IMR-90 (cell line): ENCODE measurements around the gene ZNF705A.

ENCODE experiments used
- BHLHE40 ChIP-seq: fragments of 150-350 bp; IDR thresholded peaks from 2 replicates; pipeline ENCODE4 v1.6.1; 2016; ENCODE audit warnings: mild to moderate bottlenecking, low read depth, low read length
- CEBPB ChIP-seq: IDR thresholded peaks from 2 replicates; pipeline ENCODE4 v1.6.1; 2012; ENCODE audit warnings: low read depth, low read length, improper control_type of control experiment
- CHD1 ChIP-seq: IDR thresholded peaks from 2 replicates; pipeline ENCODE4 v1.6.1; 2012; ENCODE audit warnings: low read depth, low read length, improper control_type of control experiment
- MAFK ChIP-seq: IDR thresholded peaks from 2 replicates; pipeline ENCODE4 v1.6.1; 2012; ENCODE audit warnings: low read depth, low read length, improper control_type of control experiment
- MAZ ChIP-seq: IDR thresholded peaks from 2 replicates; pipeline ENCODE4 v1.6.1; 2012; ENCODE audit warnings: low read depth, mild to moderate bottlenecking, low read length, improper control_type of control experiment, moderate library complexity, borderline replicate concordance
- NFE2L2 ChIP-seq: fragments of 150-350 bp; IDR thresholded peaks from 2 replicates; pipeline ENCODE4 v1.6.1; 2016; ENCODE audit warnings: low read depth, mild to moderate bottlenecking, low read length
- POLR2A ChIP-seq: IDR thresholded peaks from 2 replicates; pipeline ENCODE4 v1.6.1; 2012; ENCODE audit warnings: mild to moderate bottlenecking, low read depth, low read length
- RAD21 ChIP-seq: IDR thresholded peaks from 2 replicates; pipeline ENCODE4 v1.6.1; 2012; ENCODE audit warnings: low read length, improper control_type of control experiment
- RCOR1 ChIP-seq: IDR thresholded peaks from 2 replicates; pipeline ENCODE4 v1.6.1; 2012; ENCODE audit warnings: mild to moderate bottlenecking, low read length, improper control_type of control experiment; ENCODE audit not compliant: insufficient replicate concordance
- SMC3 ChIP-seq: fragments of 150-350 bp; IDR thresholded peaks from 2 replicates; pipeline ENCODE4 v1.6.1; 2016; ENCODE audit warnings: low read depth, mild to moderate bottlenecking, antibody characterized with exemption, low read length, moderate library complexity
- TF ChIP-seq, protein P1 (sequence below): conservative IDR thresholded peaks from 2 replicates; pipeline ENCODE4 v1.5.1; 2012; ENCODE audit warnings: mild to moderate bottlenecking, low read depth, low read length, improper control_type of control experiment
- TF ChIP-seq, protein P2 (sequence below): fragments of 150-350 bp; IDR thresholded peaks from 2 replicates; pipeline ENCODE4 v1.6.1; 2017; ENCODE audit warnings: mild to moderate bottlenecking, antibody characterized with exemption, low read length, low read depth

DNA sequence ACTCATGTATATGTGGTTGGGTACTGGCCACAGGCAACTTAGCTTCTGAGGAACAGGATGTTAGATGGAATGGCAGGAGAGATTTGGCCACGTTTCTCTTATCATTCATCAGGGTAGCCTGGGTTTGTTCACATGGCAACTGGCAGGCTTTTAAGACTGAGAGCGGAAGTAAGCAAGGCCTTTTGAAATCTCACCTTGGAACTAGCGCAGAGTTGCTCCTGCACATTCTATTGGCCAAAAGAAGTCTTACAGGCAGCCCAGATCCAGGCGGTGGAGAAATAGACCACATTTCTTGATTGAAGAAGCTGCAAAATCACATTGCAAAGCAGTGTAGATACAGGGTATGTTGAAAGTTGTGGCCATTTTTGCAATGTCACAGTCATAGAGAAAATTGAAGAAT lies 29.7 kb upstream of the ZNF705A start:
- TF ChIP-seq, protein P1, sequence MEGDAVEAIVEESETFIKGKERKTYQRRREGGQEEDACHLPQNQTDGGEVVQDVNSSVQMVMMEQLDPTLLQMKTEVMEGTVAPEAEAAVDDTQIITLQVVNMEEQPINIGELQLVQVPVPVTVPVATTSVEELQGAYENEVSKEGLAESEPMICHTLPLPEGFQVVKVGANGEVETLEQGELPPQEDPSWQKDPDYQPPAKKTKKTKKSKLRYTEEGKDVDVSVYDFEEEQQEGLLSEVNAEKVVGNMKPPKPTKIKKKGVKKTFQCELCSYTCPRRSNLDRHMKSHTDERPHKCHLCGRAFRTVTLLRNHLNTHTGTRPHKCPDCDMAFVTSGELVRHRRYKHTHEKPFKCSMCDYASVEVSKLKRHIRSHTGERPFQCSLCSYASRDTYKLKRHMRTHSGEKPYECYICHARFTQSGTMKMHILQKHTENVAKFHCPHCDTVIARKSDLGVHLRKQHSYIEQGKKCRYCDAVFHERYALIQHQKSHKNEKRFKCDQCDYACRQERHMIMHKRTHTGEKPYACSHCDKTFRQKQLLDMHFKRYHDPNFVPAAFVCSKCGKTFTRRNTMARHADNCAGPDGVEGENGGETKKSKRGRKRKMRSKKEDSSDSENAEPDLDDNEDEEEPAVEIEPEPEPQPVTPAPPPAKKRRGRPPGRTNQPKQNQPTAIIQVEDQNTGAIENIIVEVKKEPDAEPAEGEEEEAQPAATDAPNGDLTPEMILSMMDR = no peak
- TF ChIP-seq MAZ = no peak
- TF ChIP-seq POLR2A = no peak
- no peak for TF ChIP-seq MAFK
- TF ChIP-seq CEBPB = no peak
- no peak for TF ChIP-seq BHLHE40
- no peak for TF ChIP-seq CHD1
- TF ChIP-seq, protein P2, sequence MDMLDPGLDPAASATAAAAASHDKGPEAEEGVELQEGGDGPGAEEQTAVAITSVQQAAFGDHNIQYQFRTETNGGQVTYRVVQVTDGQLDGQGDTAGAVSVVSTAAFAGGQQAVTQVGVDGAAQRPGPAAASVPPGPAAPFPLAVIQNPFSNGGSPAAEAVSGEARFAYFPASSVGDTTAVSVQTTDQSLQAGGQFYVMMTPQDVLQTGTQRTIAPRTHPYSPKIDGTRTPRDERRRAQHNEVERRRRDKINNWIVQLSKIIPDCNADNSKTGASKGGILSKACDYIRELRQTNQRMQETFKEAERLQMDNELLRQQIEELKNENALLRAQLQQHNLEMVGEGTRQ = no peak
- no peak for TF ChIP-seq SMC3
- no peak for TF ChIP-seq NFE2L2
- no peak for TF ChIP-seq RCOR1
- no peak for TF ChIP-seq RAD21
